HG03060 (cell line): Measurements from ENCODE around the gene DPP8.
A peak's percentile ranks its signal among the peaks of the same experiment; 100 is the strongest.

Experiments used
- ATAC-seq: cut with Tn5 transposase; IDR thresholded peaks from one replicate; pipeline ENCODE4 v1.9.1; 2021; ENCODE audit warnings: low read depth, moderate number of reproducible peaks; ENCODE audit not compliant: unreplicated experiment

DPP8 gene

DNA sequence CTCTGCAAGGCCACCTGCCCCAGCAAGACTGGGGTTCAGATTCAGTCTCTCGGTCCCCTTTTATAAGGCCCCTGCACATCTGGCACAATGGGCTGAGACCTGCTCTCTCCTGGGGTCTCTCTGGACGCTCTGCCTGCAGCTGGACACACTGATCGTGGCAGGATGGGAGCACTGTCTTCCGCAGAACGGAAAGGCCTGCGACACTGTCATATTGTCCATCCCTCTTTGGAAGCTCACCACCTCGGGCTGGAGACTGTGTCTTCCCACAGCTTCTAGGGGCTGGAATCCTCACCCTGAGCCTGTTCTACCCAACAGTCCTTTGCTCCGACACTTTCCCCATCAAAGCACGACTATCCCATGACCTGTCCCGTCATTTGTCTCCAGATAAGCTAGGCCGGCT, 83.3 kb downstream of the DPP8 start:
- ATAC-seq, result no peak

DNA sequence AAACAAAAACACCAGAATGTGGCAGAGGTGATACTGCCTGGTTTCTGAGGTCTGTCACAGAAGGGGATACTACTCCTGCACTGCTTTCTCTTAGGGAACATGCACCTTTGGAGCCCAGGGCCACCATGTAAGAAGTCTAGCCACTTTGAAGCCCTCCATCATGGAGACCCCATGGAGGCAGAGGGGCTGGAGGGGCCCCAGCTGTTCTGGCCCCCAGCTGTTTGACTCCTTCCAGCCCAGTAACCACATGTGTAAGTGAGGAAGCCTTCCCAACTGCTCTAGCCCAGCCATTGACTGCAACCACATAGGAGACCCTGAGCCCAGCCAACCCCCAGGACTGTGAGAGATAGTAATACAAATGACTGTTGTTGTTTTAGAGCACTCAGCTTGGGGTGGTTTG, 85.8 kb downstream of the DPP8 start:
- no peak for ATAC-seq

GRCh38 chr15:65426216-65426853, 91.2 kb downstream of the DPP8 start:
- ATAC-seq, result no peak

GRCh38 chr15:65424683-65425082, 92.8 kb downstream of the DPP8 start:
- ATAC-seq, result no peak

DNA sequence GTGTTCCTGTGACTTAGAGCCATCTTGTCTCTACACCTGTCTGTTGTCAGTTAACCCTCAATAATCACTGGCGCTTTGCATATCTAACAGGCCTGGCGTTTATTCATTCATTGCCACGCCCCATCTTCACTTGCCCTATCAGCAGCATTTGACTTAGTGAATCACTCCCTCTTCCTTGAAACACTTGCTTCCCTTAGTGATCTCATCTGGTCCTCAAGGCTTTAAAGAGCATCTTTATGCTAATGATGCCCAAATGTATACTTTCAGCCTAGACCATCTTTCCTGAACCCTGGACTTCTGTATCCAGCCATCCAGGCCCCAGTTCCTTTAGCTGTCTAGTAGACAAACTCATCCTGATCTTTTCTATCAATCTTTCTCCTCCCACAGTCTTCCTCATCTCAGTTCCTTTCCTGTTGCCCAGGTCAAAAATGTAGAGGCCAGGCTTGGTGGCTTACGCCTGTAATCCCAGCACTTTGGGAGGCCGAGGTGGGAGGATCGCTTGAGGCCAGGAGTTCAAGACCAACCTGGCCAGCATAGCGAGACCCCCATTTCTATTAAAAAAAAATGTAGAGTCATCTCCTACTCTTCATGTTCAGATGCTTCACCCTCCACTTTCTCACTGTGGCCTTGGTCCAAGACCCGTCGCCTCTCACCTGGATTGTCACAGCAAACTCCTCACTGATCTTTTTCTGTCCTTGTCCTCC, 93.4 kb downstream of the DPP8 start:
- ATAC-seq, result no peak

- no peak for ATAC-seq
Observed at GRCh38 chr15:65423150-65423975, 94.1 kb downstream of the DPP8 start.

DNA sequence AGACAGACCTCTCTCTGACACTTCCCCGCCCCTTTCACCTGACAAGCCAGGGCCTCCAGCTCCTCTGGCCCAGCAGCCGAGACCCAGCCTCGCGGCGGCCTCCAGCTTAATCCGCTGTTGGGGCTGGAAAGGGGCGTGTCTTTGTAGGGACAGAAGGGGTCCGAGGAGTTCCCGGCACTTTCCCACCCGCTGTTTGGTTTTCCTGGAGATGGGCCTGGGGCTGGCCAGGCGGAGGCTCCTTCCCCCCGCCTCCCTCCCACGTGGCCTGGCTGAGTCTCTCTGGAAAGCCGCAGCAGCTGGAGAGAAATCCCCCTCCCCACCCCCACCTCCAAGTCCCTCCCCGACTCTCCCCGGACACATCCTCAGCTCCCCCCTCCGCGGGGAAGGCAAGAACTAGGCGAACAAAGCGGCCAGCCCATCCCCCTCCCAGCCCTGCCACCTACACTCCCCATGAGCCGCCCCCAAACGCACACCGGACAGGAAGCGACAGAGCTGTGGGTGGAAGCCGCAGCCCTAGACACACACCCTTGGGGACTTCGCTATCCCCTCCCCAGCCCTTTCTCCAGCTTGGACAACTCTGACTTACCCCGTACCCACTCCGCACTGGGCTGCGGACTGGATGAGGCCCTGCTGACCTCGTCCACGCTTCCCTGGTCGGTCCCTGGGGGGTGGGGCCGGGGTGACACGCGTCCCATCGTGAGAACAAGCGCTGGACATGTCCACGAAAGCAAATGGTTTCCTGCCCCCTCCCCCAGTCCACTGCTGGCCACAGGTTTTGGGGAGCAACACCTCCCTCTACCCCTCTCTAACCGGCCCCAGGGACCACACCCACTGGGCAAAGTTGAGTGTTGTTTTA, 95.9 kb downstream of the DPP8 start:
- ATAC-seq, result no peak

- no peak for ATAC-seq
Observed at GRCh38 chr15:65420975-65421359, 96.5 kb downstream of the DPP8 start.

DNA sequence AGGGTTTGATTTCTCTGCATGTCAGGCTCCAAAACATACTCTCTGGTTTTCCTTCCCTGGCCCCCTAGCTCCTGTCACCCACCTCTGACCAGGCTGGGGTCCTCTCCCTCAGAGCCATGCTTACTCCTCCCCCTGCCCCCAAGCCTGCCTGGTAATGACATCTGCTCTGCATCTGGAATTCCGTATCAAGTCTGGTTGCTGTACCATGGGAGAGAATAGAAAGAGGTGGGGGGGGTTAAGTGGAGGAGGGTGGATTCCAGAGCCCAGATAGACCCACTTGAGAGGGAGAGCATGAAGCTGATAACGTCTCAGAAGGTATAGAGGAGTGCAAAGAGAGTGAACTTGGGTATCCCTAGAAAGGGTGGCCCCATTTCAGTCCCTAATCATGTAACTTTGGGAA, 98.9 kb downstream of the DPP8 start:
- no peak for ATAC-seq

GRCh38 chr15:65416845-65417416, 100.6 kb downstream of the DPP8 start:
- no peak for ATAC-seq

- no peak for ATAC-seq
Observed at GRCh38 chr15:65414841-65415621, 102.5 kb downstream of the DPP8 start.

- no peak for ATAC-seq
Observed at GRCh38 chr15:65413760-65414144, 103.7 kb downstream of the DPP8 start.

GRCh38 chr15:65413051-65413759, 104.3 kb downstream of the DPP8 start:
- no peak for ATAC-seq

DNA sequence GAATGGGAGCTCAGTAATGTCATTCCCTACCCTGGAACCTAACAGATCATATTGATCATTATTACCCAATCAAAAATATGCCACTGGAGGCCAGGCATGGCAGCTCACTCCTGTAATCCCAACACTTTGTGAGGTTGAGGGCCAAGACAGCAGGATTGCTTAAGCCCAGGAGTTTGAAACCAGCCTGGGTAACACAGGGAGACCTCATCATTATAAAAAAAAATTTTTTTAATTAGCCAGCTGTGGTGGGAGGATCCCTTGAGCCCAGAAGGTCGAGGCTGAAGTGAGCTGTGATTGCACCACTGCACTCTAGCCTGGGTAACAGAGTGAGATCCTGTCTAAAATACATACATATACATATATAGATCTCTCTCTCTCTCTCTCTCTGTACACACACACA, 104.9 kb downstream of the DPP8 start:
- no peak for ATAC-seq

- ATAC-seq, result no peak
Observed at GRCh38 chr15:65411465-65412071, 105.9 kb downstream of the DPP8 start.

DNA sequence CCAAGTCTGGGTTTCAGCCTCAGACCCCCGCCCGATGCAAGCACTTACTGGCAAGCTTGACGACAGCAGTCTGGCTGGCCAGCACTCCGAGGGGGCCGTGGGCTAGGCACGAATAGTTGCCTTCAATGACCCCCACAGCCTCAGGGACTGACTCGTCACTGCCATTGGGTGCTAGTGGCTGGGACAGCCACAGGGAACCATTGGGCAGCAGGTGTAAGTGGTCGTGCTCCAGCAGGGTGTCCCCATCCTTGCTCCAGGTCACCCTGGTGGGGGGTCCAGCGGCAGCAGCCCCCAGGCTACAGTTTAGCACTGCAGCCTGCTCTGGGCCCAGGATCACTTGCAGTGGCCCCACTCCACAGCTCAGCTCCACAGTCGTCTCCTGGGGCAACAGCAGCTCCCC, 106.5 kb downstream of the DPP8 start:
- ATAC-seq, result no peak

DNA sequence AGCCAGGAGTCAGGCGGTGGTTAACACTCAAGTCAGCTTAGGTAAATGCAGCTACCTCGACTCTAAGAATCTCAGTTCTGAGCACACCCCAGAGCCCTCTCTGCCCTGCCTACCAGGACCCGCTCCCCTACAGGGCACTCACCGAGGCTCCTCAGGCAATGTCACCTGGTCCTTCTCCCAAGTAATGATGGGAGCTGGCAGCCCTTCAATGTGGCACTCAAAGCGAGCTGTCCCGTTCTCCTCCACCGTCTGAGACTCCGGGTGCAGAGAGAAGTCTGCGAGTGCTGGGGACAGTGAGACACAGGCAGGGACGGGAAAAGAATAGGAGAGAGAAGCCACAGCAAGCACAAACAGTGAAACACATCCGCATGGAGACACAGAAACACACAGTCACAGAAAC, 107.5 kb downstream of the DPP8 start:
- ATAC-seq, result no peak

- peak; percentile 46 for ATAC-seq
Observed at GRCh38 chr15:65409036-65409631, 108.4 kb downstream of the DPP8 start.
